K562 (cell line): ENCODE results near the gene POLD2. TPM values are rescaled to one million over a fixed set of nuclear protein-coding genes. Genes with fewer than 3 reads are reported as not detected.

Source experiments
- ATAC-seq: fragments of 200-7000 bp; cut with Tn5 transposase; 3 replicates; pipeline ENCODE4 v1.9.1; 2020; ENCODE audit warnings: moderate library complexity
- BruUV-seq: library from RNA; stranded (reverse); fragments of 400-500 nt; replicated peaks from 2 replicates; lab custom pipeline; 2021; lab: Mats Ljungman, UMichigan
- CTCF ChIA-PET: fragments of 300-600 bp; formaldehyde crosslinking; extraction: SDS; loops from one replicate; lab custom pipeline; 2021; ENCODE audit warnings: low intra/inter-chr PET ratio; lab: Yijun Ruan, JAX
- POLR2A ChIA-PET: fragments of 300-600, 350-650 bp; sonication (Branson Sonifier 250); formaldehyde crosslinking; extraction: SDS; loops from one replicate; lab custom pipeline; 2021; ENCODE audit warnings: antibody characterized with exemption, inconsistent platforms; lab: Yijun Ruan, JAX
- DNase-seq, 4 experiments: peaks; one replicate each; pipeline versions ENCODE4 v3.0.0 to v3.0.0-alpha.2; 2011 to 2018; ENCODE audit warnings: low spot score in 3 of 4, mixed read lengths in 3 of 4; ENCODE audit errors: extremely low read depth in 1 of 4
- FAIRE-seq: peaks from 2 replicates; lab custom pipeline; 2011; peaks lifted over from hg19 to GRCh38; lab: Jason Lieb, UNC
- H2AFZ ChIP-seq: 2 replicates; pipeline ENCODE4 v1.6.0; 2011; ENCODE audit warnings: low read depth, low read length, control low read depth, inconsistent platforms
- H3K27ac ChIP-seq: fragments of 200-600 bp; 3 replicates; pipeline ENCODE4 v1.8.0; 2011; ENCODE audit warnings: low read depth, mild to moderate bottlenecking, control low read depth, inconsistent platforms, low read length, moderate library complexity, mixed read lengths; ENCODE audit errors: extremely low read depth
- H3K27me3 ChIP-seq, 2 experiments: fragments of 300-600 bp in 1 of 2; 2 replicates in 1 of 2; 3 replicates in 1 of 2; pipeline versions ENCODE4 v1.6.0 to v1.8.0; 2011; ENCODE audit warnings: inconsistent platforms in 2 of 2, low read length in 2 of 2, mild to moderate bottlenecking in 1 of 2, mixed read lengths in 1 of 2, moderate library complexity in 1 of 2; ENCODE audit not compliant: control insufficient read depth in 2 of 2, insufficient read depth in 2 of 2
- H3K36me3 ChIP-seq: fragments of 300-600 bp; 3 replicates; pipeline ENCODE4 v1.8.0; 2011; ENCODE audit warnings: mild to moderate bottlenecking, low read length, inconsistent platforms; ENCODE audit not compliant: control insufficient read depth, insufficient read depth
- H3K4me1 ChIP-seq, 2 experiments: fragments of 200-600 bp in 1 of 2; replicated peaks in 1 of 2; 2 replicates in 1 of 2; 3 replicates in 1 of 2; pipeline versions ENCODE4 v1.5.1 to v1.8.0; 2011; ENCODE audit warnings: inconsistent platforms in 2 of 2, low read length in 2 of 2, mild to moderate bottlenecking in 1 of 2, mixed read lengths in 1 of 2, moderate library complexity in 1 of 2; ENCODE audit not compliant: control insufficient read depth in 2 of 2, insufficient read depth in 2 of 2
- H3K4me2 ChIP-seq: 2 replicates; pipeline ENCODE4 v1.6.1; 2011; ENCODE audit warnings: low read length, control low read depth, inconsistent platforms, mixed read lengths; ENCODE audit not compliant: insufficient read depth
- H3K4me3 ChIP-seq: fragments of 200-600 bp; sonication (generic), shearing (Covaris generic); 2 replicates; pipeline ENCODE4 v1.5.1; 2016; ENCODE audit warnings: control low read depth, inconsistent platforms
- H3K79me2 ChIP-seq: fragments of 200-600 bp; 3 replicates; pipeline ENCODE4 v1.8.0; 2011; ENCODE audit warnings: low read length, inconsistent platforms; ENCODE audit not compliant: control insufficient read depth, insufficient read depth
- H3K9ac ChIP-seq, 2 experiments: 2 replicates each; pipeline versions ENCODE4 v1.6.0 to v1.6.1; 2011; ENCODE audit warnings: low read depth in 2 of 2, low read length in 2 of 2, control low read depth in 1 of 2, inconsistent platforms in 1 of 2, mild to moderate bottlenecking in 1 of 2, mixed read lengths in 1 of 2; ENCODE audit not compliant: insufficient read depth in 1 of 2
- H3K9me1 ChIP-seq: one replicate; pipeline ENCODE4 v1.6.0; 2011; ENCODE audit warnings: inconsistent platforms, mild to moderate bottlenecking, low read length, moderate library complexity; ENCODE audit not compliant: control insufficient read depth, insufficient read depth
- H3K9me3 ChIP-seq: replicated peaks from 2 replicates; pipeline ENCODE4 v1.5.1; 2011; ENCODE audit warnings: low read depth, low read length, inconsistent platforms; ENCODE audit not compliant: control insufficient read depth, insufficient read depth
- H4K20me1 ChIP-seq: replicated peaks from 2 replicates; pipeline ENCODE4 v1.6.1; 2011; ENCODE audit warnings: low read length, inconsistent platforms, mixed read lengths; ENCODE audit not compliant: control insufficient read depth, insufficient read depth
- ARID3A ChIP-seq: IDR thresholded peaks from 2 replicates; pipeline ENCODE4 v1.6.1; 2012; ENCODE audit warnings: low read depth, low read length, improper control_type of control experiment, borderline replicate concordance
- ELF2 ChIP-seq: fragments of 250-450 bp; sonication (Bioruptor Pico); IDR thresholded peaks from 2 replicates; pipeline ENCODE4 v1.5.0; 2021; ENCODE audit warnings: mild to moderate bottlenecking
- GTF2E2 ChIP-seq: fragments of 200-800 bp; sonication (Bioruptor generic); IDR thresholded peaks from 2 replicates; pipeline ENCODE4 v1.6.1; 2016; ENCODE audit warnings: missing genetic modification characterization, missing compliant biosample characterization
- MTA3 ChIP-seq: fragments of 450-650 bp; formaldehyde crosslinking; IDR thresholded peaks from 2 replicates; pipeline ENCODE4 v1.6.1; 2017; ENCODE audit warnings: mild to moderate bottlenecking, borderline replicate concordance
- NR4A1 ChIP-seq, 2 experiments: fragments of 250-450 bp in 1 of 2; fragments of 450-650 bp in 1 of 2; sonication (Bioruptor Pico) in 1 of 2; IDR thresholded peaks; 2 replicates each; pipeline versions ENCODE4 v1.4.0 to v1.6.1; 2016 to 2020; ENCODE audit warnings: mild to moderate bottlenecking in 2 of 2, missing compliant biosample characterization in 1 of 2, missing genetic modification characterization in 1 of 2, moderate library complexity in 1 of 2
- POLR3G ChIP-seq: IDR thresholded peaks from 2 replicates; pipeline ENCODE4 v1.6.1; 2011; ENCODE audit not compliant: insufficient read length, insufficient replicate concordance; ENCODE audit errors: extremely low read depth
- SNIP1 ChIP-seq: fragments of 450-650 bp; IDR thresholded peaks from 2 replicates; pipeline ENCODE4 v1.7.1; 2017; ENCODE audit warnings: low read depth, mild to moderate bottlenecking
- SP2 ChIP-seq: IDR thresholded peaks from 2 replicates; pipeline ENCODE4 v1.6.1; 2011; ENCODE audit warnings: mild to moderate bottlenecking, low read depth, low read length, moderate library complexity; ENCODE audit not compliant: poor library complexity, severe bottlenecking; ENCODE audit errors: extremely low read depth
- TBP ChIP-seq: optimal IDR thresholded peaks from 2 replicates; pipeline ENCODE3; 2011; ENCODE audit warnings: low read depth, low read length, improper control_type of control experiment
- WGBS: fragments of 100-300 bp; shearing (Covaris generic); methylation state at CpG from one replicate; pipeline ENCODE4 v1.1.6; 2016; ENCODE audit warnings: low coverage, mixed read lengths; ENCODE audit not compliant: insufficient coverage; ENCODE audit errors: missing lambda C conversion rate; 5-methylcytosine and 5-hydroxymethylcytosine counted together
- in situ Hi-C: fragments of 300-500 bp; cut with MboI; formaldehyde crosslinking; loops from 4 replicates; pipeline ENCODE4 v1.15.0; 2018; ENCODE audit warnings: inconsistent platforms, mixed read lengths
- intact Hi-C: fragments of 100-400 bp; cut with micrococcal nuclease; formaldehyde crosslinking; loops from 2 replicates; pipeline ENCODE4 v1.14.2; 2022
- polyA plus RNA-seq, 8 experiments: library from polyadenylated mRNA; depleted of rRNA in 4 of 8; stranded (reverse) in 5 of 8; unstranded in 3 of 8; fragments of >200 nt; fragmentation: Nextera tagmentation in 2 of 8; fragmentation: Illumina TruSeq in 1 of 8; extraction: Ambion mirVana in 2 of 8; extraction: Trizol in 1 of 8; gene quantifications; 2 replicates each; pipeline versions ENCODE4 v1.2.1 to v1.2.3, GENCODE V29; 2011 to 2014; ENCODE audit warnings: inconsistent platforms in 1 of 8, missing spikeins in 1 of 8
- total RNA-seq, 7 experiments: library from RNA; depleted of rRNA in 6 of 7; stranded (reverse); fragments of >200 nt in 6 of 7; fragmentation: Illumina TruSeq in 2 of 7; extraction: Trizol in 2 of 7; gene quantifications; 2 replicates each; pipeline versions ENCODE4 v1.2.1 to v1.2.3, GENCODE V29; 2011 to 2021; ENCODE audit warnings: low replicate concordance in 1 of 7
- TF ChIP-seq, protein P1 (sequence below): sonication (generic); formaldehyde crosslinking; IDR thresholded peaks from 2 replicates; pipeline ENCODE4 v1.9.0; 2022; ENCODE audit warnings: mild to moderate bottlenecking, missing genetic modification reagents
- TF ChIP-seq, protein P2 (sequence below): fragments of 250-450 bp; sonication (Bioruptor Pico); IDR thresholded peaks from 2 replicates; pipeline ENCODE4 v1.5.0; 2021; ENCODE audit warnings: mild to moderate bottlenecking, moderate library complexity
- TF ChIP-seq, protein P3 (sequence below): fragments of 450-650 bp; IDR thresholded peaks from 2 replicates; pipeline ENCODE4 v1.6.1; 2016; ENCODE audit warnings: borderline replicate concordance

POLD2 gene
- total and polyA plus RNA-seq, 9 of the 15 experiments (the other 6 are each of a cell fraction or from before 2014, with no cell fraction given), result 29.7 to 259 (median 225) TPM

DNA sequence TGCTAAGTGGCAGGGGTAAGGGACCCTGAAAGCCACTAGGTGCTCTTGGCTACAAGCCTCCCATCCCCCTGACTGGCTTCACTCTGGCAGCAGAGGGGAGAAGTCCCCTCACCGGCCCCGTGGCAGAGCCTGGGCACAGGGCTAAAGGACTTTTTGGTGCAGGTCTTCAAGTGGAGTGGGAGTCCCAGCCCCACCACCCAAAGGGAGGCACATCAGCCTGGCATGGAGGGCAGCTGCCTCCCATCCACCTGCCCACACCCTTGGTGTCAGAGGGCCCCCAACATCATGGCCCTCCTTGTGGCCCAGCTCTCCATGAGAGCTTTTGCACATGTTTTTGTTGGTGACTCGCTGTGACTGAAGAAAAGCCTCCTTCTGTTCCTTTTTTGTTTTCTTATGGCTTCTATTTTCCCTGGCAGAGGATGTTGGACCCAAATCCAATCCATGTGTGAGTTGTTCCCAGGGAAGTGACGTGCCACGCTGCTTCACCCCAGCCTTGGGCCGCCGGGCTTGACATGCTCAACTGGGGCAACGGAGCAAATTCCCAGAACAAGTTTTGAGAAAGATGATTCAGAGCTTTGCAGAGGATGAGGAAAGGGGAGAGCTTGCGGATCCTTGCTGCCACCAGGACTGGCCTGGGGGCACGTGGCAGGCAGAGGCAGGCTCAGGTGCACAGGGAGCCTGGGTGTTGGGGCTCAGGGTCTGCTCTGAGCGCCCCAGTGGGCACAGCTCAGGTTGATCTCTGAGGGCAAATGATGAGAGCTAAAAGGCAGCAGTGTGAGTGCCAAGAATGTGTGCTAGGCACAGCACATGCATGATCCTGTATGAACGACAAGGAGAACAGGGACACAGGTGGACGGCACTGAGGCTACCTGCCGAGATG lies 21.1 kb downstream of the POLD2 start:
- intact Hi-C loops (no loop called here), in situ Hi-C loops (no loop called here)
- ChIA-PET CTCF (no interaction called here), POLR2A (interaction anchor here (0.6 to 1.0 kb wide), 5 partner anchors 9 to 103 kb away, joined by 3 to 4 read pairs (median 3); no protein-coding TSS in a partner anchor)
- no TSS peak for BruUV-seq
- no peaks in the 10 kb centered on the region for H3K36me3 ChIP-seq
- H3K9me1 ChIP-seq, result no peaks in the 10 kb centered on the region
- H3K9ac ChIP-seq, result peak overlapping the region in 1 of 2 experiments; percentile 35; a peak in 2 of 4 replicates
- 21% methylated on average over 14 of the region's 14 CpGs for WGBS
- no peak overlapping the region for H3K4me3 ChIP-seq
- FAIRE-seq (no peak), DNase-seq (no peak), ATAC-seq (no peak)
- no peaks in the 10 kb centered on the region for H3K79me2 ChIP-seq
- peaks cover 0 to 31% of the 10 kb centered on the region in 2 experiments; a peak in 4 of 5 replicates for H3K4me1 ChIP-seq
- H4K20me1 ChIP-seq, result 0 out of 2 replicates have a peak, but pooled peaks cover 4% of the 10 kb centered on the region
- H3K27me3 ChIP-seq, result peaks cover 17 to 33% of the 10 kb centered on the region in 2 experiments; a peak in 4 of 5 replicates
- H2AFZ ChIP-seq, result no peak overlapping the region
- H3K9me3 ChIP-seq, result no peaks in the 10 kb centered on the region
- H3K27ac ChIP-seq, result no peak overlapping the region
- H3K4me2 ChIP-seq, result no peak overlapping the region
- TF ChIP-seq TBP (no peak), SP2 (no peak), MTA3 (no peak), SNIP1 (no peak), GTF2E2 (tag) (no peak), ELF2 (no peak), NR4A1 (CRISPR knock-in tag; IDR thresholded peaks at IDR 0.05) (no peak), NR4A1 (tag; IDR thresholded peaks at IDR 0.05) (no peak), ARID3A (no peak), POLR3G (no peak)
- TF ChIP-seq, protein P1, sequence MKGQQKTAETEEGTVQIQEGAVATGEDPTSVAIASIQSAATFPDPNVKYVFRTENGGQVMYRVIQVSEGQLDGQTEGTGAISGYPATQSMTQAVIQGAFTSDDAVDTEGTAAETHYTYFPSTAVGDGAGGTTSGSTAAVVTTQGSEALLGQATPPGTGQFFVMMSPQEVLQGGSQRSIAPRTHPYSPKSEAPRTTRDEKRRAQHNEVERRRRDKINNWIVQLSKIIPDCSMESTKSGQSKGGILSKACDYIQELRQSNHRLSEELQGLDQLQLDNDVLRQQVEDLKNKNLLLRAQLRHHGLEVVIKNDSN (CRISPR knock-in tag), result no peak
- TF ChIP-seq, protein P2, sequence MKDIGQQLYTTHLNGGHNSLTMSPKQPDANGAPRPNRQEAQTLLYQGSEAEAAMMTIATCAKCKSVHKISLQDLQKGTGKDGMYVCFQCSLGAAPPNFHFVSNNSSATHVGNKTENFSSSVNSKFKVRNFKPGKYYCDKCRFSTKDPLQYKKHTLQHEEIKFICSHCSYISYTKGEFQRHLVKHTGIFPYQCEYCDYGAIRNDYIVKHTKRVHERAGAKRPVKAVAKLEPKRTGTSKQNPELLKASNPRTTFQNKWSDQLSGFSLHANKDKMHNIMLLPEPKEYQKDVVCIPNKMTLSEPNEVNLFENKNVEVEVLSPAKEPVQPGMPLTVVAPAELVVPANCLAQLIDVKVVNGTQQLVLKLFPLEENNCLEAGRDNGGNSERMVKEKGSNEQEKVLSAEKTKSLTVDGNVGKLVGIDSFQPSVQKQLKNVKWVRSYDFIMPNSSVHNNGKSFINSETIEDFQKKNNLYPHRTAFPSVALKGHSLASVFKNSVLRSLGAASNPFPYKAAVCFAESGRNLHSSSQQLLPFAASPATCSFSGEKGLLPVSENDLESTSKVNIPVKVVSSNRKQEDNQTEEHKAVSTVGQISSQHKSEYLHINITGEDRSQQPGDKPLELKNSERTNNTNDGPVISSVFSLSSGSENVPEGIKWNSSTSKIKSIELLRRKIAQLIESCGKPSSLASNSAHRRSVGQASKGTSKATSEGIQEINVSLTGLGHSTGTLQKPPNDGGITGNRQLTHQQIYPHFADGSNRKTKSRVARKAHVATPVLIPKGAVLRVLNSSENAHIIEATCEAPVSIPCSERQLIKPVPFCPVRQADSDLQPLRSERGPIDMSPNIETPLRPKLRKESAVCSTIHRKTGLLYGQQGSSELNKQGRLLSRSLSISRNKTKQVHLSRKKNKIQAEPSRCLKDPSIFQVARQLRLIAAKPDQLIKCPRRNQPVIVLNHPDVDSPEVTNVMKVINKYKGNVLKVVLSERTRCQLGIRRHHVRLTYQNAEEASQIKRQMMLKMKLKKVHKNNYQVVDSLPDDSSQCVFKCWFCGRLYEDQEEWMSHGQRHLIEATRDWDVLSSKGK (CRISPR knock-in tag), result no peak
- TF ChIP-seq, protein P3, sequence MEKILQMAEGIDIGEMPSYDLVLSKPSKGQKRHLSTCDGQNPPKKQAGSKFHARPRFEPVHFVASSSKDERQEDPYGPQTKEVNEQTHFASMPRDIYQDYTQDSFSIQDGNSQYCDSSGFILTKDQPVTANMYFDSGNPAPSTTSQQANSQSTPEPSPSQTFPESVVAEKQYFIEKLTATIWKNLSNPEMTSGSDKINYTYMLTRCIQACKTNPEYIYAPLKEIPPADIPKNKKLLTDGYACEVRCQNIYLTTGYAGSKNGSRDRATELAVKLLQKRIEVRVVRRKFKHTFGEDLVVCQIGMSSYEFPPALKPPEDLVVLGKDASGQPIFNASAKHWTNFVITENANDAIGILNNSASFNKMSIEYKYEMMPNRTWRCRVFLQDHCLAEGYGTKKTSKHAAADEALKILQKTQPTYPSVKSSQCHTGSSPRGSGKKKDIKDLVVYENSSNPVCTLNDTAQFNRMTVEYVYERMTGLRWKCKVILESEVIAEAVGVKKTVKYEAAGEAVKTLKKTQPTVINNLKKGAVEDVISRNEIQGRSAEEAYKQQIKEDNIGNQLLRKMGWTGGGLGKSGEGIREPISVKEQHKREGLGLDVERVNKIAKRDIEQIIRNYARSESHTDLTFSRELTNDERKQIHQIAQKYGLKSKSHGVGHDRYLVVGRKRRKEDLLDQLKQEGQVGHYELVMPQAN, result no peak
